Stimulated activated CD8-positive, alpha-beta memory T cell treated with anti-CD3 and anti-CD28 coated beads, Interleukin-15, amount 100 ng/mL, for 24 hours (primary cell): ENCODE data around the gene CAMTA1.
A peak's percentile ranks its signal among the peaks of the same experiment; 100 is the strongest.

Experiments
- DNase-seq: peaks from one replicate; pipeline ENCODE4 v3.0.0-alpha.2; 2020; ENCODE audit warnings: low read depth

Gene CAMTA1

DNA sequence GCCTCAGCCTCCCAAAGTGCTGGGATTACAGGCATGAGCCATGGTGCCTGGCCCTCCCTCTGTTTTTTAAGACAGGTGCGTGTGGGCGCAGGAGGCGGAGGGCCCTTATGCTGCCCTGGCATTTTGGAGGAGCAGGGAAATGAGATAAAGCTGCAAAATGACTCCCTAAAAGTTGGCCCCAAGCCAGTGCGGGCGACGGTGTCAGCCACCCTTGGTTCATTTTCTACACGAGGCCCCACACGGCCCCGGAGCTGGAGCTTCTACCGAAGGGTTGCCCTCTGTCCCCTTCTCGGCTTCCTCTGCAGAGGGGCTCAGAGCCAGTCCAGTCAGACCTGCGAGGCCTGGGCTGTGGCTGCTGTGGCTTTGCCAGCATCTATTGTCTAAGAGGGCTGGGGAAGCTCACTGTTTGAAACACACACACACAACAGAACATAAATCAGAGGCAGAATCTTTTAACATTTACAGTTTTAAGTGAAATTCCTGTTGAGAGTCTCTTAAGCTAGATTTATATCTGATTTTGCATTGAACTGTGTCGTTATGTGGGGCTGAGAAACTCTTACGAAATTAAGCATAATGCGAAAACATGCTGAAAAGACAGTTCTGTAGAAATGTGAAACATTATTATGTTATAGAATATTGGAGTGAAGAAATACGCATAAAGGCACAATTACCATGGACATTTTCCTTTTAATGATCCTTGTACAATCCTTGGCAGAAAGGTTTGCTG is 255.9 kb downstream of the CAMTA1 start:
- no peak for DNase-seq

DNA sequence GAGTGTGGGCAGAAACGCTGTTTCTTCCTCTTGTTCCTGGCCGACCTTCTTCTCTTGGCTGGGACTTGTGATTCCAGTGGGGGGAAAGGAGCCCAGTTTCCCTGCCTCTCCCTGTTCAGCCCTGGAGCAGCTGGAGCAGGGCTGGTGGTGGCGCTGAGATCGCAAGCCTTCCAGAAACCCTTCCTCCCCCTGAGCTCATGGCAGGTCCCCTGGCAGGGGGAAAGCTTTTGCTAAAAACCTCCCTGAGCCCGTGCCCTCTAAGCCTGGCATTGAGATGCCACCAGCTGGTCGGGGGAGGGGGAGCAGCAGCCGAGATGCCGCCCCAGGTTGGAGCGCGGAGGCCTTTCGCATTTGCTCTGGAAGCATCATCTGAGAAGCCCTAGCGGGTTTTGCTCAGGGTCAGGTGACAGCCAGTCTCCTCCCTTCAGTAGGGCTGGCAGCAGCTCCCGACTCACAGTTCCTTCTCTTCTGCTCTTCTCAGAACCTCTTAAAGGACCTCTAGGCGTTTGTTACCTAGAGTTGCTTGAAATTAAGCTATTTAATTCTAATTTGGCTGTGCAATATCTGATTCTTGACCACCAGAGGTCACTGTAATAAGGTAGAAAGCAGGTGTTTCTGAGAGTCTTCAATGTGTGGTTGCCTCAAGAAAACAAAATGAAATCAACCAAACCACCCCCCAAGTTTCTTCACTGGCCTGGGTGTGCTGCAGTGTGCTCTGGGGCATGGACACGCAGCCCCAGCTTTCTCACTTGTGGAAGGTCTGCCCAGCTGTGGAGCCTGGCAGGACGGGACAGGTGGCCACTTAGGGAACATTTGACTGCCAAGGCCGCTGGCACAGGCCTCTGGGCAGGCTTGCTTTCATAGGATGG is 257.3 kb downstream of the CAMTA1 start:
- no peak for DNase-seq

DNA sequence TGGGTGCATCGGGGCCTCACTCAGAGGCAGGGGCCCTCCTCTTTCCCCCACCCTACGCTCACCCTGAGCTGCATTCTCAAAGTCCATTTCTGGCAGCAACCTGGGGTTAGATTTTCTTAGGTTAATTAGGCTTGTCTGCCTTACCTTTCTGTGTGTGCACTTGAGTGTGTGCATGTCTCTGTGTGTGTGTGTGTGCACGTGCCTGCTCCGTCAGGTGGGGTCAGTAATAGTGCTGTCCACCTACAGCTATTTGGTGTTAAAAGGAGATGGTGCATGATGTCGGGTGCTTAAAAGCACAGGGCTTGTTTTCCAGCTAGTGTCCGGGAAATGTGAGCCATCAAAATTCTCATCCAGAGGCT is 257.9 kb downstream of the CAMTA1 start:
- no peak for DNase-seq

DNA sequence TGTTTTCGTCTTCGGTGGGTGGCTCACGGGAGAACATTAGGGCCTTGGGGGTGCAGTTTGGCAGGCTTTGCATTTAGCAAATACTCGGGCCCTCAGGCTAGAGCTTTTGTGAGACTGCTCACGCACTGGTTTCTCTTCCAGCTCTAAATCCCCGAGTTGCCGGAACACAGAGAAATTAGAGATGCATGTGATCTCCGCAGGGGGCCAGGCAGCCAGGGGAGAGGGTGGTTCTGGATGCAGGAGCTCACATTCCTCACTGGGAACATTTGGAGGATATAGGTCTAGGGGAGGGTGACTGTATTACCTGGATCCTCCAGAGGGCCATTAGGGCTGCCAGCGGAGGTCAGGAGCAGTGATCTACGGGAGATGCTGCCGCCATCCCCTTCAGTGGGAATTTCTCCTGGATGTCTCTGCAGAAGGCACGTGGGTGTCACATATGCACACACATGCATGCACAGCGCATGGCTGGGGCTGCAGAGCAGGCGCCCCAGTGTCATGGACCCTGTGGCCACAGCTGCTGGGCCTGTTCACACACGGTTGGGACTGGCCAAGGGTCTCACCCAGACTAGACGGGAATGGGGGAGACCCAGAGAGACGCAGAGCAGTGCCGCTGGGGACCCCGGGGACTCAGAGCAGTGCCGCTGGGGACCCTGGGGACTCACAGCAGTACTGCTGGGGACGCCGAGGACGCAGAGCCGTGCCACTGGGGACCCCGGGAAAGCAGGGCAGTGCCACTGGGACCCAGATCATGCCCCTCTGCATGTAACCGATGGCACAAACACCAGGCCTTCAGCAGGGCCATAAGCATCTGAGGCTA is 258.7 kb downstream of the CAMTA1 start:
- DNase-seq, result no peak

DNA sequence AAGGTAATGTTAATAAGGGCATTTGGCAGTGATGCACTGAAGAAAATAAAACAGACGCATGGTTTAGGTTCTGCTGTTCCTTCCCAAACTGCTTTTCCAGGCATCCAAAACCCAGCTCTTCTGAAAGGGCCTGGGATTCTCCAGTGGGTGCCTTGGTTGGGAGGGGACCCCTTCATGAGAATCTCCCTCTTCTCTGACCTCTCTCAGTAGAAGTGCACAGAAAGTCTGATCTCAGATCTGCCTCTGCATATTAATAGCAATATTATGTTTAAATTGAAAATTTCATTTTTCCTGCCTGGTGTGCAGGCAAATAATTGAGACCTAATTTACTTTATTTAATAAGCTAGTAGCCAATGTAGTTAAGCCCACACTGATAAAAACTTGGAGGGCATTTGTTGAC is 260.6 kb downstream of the CAMTA1 start:
- DNase-seq, result no peak

DNA sequence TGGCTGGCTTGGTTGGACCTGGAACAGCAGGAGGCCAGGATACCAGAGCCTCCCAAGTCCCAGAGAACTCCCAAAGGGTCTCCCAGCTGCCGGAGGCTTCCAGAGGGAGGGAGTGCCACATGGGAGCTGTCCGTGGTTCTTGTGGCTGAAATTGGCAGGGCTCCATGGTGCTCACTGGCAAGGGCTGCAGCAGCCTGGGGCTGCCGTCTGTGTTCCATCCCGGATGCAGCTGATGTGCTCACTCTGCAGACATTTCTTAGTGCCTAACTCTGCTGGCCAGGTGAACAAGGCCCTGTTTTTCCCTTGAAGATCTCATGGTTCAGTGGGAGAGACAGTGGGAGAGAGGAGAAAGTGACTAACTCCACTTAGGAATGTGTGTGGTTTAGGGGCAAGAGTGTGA is 261.1 kb downstream of the CAMTA1 start:
- no peak for DNase-seq

DNA sequence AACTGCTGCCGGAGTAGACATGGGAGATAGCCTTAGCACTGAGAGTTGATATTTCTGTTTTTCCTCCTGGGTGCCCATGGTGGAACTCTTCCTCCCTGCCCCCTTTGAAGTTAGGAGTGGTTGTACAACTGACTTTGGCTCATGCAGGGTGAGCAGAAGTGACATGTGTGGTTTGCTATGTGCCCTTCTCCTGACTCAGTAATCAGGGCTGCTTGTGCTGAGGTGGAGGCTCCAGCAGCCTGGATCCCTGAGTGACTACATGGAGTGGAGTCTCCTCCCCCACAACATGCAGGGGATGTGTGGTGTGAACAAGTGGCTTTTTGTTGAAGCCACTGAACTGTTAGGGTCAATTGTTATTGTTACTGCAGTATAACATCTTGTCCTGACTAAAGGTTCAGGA is 261.6 kb downstream of the CAMTA1 start:
- no peak for DNase-seq

DNA sequence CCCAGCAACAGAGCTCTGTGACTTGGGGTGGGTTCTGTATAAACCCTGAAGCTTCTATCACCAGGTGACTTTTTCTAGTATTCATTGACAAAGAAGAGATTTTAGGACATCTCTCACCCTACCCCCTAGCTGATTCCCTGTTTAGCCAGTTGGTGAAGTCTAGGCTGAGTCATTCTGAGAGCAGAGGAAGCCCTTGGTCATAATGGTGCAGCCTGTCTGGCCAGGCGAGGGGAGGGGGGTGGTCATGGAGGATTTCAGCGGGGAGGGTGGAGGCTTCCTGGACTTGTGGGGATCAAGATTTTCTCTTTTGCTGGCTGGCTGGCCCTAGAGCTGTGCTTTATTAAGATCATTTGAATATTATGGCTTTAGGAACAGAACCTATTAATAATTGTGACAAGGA is 262.6 kb downstream of the CAMTA1 start:
- no peak for DNase-seq

DNA sequence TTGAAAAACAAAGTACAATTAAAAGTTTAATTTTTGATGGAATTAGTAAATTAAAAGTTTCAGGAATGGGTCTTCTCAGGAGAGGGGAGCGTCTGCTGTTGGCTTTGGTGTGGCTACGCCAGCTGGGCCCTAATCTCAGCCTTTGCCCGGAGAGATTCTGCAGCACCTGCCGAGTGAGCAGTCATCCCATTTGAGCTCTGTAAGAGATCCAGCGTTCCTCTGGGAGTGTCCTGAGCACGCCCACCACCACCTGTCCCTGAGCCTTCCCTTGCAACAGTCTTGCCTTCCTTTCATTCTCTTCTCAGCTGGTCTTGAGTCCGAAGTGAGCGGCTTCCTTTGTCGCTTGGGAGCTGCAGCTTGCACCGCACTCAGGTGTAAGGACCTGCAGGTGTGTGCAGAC is 263.1 kb downstream of the CAMTA1 start:
- DNase-seq, result no peak

DNA sequence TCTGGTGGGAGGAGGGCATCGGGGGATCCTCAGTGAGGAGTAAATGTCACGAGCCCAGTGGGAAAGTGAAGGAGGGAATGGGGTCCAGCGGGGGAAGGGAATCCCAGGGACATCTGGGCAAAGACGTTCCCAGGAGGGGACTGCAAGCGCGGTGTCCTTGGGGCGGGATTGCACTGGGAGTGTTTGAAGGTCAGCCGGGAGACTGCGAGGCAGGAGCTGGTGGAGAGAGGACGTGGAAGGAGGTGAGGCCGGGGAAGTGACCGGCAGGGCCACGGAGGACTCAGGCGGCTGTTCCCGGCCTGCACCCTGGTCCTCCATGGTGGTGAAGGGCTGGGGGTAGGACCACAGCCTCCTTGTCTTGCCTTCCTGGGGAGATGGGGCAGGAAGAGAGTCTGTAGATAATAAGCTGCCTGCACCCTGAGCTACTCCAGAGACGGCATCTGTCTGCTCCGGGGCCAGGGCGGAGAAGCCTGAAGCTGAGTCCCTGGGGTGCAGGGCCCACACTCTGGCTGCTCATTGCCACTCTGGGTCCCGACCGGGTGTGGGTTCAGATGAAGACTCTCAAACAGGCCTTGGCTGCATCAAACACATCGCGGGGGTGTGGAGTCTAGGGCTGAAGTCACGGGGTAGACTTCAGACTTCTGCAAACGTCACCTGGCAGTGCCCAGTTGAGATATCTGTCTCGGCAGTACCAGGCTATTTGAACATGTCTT is 264.8 kb downstream of the CAMTA1 start:
- DNase-seq, result no peak

DNA sequence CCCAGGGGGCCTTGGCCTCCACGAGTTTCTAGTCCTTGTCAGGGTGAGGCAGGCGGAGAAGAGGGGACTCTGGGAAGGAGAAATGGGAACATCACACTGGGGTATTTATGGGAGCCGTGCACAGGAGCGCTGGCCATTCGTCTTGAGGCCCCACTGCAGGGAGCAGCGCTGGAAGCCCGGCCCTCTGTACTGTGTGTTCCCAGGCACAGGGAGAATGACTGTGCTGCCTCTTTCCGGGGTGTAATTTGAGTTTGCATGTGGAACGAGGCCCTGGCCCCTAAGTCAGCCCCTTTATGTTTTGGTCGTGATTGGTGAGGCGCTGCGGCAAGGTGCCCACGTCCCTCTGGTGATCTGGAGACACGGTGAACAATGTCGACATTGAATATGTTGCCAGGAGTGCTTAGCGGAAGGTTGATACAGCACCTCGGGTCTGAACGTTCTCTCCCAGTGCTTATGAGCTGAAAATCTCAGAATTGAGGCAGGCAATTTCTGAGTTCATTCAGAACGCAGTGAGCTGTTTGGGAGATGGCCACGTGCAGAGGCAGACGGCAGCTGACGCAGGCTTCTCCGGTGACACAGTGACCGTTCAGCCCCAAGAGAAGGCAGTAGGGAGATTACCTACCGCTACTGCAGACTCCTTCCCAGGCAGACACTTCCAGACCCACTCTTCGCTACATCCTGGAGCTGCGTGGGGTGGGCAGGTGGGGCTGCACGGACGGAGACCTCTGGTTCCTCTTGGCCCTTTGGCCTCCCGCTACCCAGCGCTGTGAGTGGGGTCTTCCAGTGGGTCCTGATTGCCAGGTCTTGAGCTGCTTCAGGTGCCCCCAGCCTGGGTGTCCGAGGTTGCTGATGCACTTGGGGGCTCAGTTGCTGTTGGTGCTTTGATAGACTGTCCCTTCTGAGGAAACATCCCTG is 265.8 kb downstream of the CAMTA1 start:
- DNase-seq, result no peak

DNA sequence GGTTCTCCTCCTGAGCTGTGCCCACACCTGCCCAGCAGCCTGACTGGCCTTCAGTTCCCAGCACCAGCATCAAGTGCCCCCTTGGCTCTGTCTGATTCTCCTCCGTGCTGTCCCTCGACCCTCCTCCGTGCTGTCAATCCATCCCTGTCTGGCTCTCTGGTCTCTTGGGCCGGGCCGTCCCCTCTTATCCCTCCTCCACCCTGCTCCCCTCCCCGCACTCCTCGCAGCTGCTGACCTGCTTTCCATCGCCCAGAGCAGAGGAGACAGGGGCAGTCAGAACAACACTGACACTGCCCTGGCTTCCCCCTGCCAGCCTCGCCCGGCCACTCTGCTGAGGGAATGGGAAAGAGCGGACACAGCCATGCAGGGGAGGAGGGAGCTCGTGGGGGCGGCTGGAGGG is 267.4 kb downstream of the CAMTA1 start:
- DNase-seq, result no peak

DNA sequence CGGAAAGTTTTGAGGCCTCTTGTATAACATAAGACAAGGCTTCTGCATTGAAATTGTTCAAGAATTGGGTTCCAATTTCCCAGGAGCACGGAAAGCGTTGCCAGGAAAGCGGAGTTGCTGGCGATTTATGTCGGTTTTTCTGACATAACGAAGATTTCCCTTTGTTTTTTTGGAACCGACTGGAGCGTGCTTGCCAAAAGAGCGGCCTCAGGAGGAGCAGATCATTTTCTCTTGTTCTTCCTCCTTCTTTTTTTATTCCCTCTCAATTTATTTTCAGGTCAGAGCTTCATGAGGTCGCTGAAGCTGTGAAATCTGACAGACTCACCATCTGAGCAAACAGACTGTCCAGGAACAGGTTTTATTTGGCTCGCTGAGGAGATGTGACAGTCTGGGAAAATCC is 275.5 kb downstream of the CAMTA1 start:
- DNase-seq, result no peak

DNA sequence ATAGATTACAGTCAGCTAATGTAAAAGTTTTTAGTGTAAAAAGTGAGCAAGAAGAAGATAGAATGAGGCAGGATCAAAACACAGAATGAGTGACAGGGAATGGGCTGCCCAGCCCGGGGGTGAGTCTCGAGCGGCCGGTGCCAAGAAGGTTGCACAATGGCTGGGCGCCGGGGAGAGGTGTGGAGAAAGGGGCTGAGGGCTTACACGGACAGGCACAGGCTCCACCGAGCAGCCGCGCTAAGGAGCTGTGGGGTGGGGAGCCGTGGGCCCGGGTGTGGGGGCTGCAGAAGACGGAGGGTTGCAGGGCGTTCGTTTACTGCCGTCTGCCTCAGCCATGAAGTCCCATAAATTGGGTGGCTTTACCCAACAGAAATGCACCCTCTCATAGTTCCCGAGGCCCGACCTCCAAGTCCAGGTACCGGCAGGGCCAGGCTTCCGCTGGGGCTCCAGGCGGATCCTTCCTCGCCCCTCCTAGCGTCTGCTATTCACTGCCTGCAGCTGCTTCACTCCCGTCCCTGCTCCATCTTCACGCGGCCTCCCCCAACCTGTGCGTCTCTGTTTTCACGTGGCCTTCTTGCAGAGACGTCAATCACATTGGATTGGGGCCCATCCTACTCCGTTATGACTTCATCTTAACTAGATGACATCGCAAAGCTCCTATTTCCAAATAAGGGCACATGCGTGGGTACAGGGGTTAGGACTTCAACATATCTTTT is 277.2 kb downstream of the CAMTA1 start:
- no peak for DNase-seq

DNA sequence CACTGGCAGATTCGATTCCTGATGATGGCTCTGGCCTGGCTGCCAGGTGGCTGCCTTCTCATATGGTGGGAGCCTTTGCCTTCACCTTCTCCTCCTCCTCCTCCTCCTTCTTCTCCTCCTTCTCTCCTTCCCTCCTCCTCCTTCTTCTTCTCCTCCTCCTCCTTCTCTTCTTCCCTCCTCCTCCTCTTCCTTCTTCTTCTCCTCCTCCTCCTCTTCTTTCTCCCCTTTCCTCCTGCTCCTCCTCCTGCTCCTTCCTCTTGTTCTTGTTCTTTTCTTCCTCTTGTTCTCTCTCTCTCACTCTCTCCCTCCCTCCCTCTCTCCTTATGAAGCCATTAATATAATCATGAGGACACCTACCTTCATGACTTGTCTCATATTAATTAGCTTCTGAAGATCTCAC is 278.7 kb downstream of the CAMTA1 start:
- DNase-seq, result no peak

DNA sequence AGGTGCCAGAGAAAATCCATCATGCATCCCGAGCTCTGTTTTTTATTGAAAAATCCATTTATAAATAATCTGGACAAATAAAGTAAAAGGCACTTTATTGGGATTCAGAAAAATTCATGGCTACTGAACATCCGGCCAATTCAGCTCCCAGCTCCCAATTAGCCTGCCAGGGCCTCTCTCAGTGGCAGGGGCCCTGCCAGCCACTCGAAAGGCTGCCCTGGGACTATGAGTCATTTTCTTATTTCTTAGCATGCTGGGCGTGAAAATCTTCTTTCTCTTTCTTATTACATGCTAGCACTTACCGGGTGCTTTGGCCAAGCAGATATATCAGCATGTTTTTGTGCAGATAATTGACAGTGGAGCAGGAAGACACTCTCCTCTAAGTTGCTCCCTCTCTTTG is 283.3 kb downstream of the CAMTA1 start:
- DNase-seq, result no peak

DNA sequence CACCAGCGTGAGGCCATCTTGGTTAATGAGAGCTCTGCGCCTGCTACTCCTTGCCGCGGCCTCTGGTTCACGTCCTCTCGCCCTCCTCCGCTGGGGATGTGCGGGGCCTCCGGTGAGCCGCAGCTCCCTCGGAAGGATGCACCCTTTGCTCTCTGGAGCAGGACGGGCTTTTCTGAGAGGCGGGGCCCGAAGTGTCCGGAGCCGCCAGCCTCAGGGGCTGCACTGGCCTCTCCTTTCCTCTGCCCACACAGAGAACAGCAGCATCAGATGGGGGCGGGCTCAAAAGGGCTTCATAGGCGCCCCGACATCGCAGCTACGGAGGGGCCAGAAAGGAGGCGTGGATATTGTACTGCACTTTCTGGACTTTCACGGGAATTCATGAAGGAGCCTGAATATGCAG is 284.7 kb downstream of the CAMTA1 start:
- DNase-seq, result no peak

DNA sequence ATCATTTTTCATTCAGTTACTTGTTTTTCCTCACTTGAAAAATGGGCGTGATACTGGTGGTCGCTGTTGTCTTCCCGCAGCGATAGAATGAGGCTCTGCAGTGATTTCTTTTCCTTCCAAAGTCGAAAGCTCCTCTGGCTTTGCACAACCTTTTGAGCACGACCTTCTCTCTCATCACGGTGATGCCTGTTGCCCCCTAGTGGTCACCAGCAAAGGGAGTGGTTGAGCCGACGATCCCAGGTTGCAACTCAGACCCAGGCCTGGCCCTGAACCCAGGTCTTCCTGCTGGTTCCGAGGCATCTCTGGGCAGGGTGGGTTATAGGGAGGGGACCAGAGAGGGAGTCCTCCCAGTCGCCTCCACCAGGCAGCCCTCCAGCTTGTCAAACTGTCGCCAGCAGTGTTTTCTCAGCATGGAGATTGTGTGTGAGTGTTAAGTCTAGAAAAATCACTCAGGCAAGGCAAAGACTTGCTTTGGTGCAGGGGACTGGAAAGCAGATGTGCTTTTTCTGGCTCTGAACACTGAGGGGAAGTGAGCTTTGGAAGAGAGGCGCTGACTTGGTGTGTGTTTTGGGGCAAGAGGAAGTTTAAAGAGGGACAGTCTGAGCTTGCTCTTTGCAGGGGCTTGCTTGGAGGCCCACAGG is 285.3 kb downstream of the CAMTA1 start:
- peak; percentile 6 for DNase-seq

DNA sequence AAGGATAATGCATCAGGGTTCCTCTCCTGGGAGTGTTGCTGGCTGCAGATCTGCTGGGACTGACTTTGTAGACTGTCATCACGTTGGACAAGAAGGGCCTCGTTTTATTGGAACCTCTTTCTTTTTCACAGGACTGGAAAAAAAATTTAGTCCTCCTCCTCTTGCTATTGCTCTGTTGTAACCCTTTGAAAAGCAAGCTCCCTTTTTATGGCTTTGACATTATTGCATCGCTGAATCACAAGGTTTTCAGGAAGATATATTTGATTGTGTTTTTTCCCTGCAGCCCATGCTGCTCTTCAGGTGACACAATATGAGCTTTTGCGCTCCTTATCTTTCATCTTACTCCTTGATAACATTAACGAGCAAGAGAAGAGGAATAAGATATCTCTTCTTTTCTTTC is 290.9 kb downstream of the CAMTA1 start:
- no peak for DNase-seq

DNA sequence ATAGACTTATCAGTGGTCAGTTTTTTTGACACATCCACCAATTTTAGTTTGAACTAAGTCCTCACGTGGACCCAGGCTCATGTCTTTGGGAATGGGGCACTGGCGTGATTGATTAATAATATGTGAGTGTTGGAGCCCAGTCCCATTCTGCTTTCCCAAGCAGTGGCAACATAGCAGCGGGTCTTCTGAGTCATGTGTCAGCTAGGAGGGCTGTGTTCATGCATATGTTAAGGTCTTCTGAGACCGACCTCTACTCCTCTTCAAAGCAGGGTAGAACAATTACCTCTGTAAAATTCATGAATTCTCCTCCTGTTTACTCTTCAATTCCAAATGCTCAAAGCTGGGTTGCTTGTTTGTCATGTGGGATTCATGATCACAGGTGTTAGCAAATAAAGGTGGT is 291.3 kb downstream of the CAMTA1 start:
- DNase-seq, result no peak
